Measurements from ENCODE around the gene GRIP1.

GRIP1 gene

DNA sequence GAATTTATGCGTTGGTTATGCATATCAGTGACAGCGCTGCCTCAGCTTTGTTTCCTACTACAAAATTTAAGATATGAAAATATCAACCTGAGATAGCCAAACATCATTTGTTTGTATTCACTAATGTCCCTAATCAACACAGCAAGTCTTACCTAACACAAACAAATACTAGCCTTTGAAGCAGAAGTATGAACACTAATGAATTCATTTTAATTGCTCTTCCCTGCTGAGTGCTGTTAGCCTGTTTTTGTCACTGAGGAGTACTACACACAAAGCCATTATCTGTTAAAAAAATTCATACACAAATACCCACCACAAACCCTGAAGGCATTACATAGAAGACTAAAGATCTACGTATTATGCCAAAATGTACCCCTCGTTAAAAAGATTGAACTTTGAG, 225.8 kb downstream of the GRIP1 start:
- H3K27me3 ChIP-seq (ENCODE audit: insufficient read depth, poor library complexity, severe bottlenecking) = peaks cover under 1% of the 10 kb centered on the region
- no peak overlapping the region for H3K27ac ChIP-seq (replicated peaks)
- H3K4me3 ChIP-seq (replicated peaks; ENCODE audit: insufficient read depth, low read length) = no peak overlapping the region
- no peak for DNase-seq (ENCODE audit: low read depth in 1 of 2, low spot score in 1 of 2)
- TF ChIP-seq POLR2AphosphoS5 (IDR thresholded peaks at IDR 0.05; ENCODE audit: low read depth) (no peak), GABPA (IDR thresholded peaks at IDR 0.05; ENCODE audit: low read depth) (no peak), SPI1 (IDR thresholded peaks at IDR 0.05; ENCODE audit: borderline replicate concordance, low read depth) (no peak)
- TF ChIP-seq, protein P1, sequence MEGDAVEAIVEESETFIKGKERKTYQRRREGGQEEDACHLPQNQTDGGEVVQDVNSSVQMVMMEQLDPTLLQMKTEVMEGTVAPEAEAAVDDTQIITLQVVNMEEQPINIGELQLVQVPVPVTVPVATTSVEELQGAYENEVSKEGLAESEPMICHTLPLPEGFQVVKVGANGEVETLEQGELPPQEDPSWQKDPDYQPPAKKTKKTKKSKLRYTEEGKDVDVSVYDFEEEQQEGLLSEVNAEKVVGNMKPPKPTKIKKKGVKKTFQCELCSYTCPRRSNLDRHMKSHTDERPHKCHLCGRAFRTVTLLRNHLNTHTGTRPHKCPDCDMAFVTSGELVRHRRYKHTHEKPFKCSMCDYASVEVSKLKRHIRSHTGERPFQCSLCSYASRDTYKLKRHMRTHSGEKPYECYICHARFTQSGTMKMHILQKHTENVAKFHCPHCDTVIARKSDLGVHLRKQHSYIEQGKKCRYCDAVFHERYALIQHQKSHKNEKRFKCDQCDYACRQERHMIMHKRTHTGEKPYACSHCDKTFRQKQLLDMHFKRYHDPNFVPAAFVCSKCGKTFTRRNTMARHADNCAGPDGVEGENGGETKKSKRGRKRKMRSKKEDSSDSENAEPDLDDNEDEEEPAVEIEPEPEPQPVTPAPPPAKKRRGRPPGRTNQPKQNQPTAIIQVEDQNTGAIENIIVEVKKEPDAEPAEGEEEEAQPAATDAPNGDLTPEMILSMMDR (IDR thresholded peaks at IDR 0.05; ENCODE audit: insufficient read depth, low read length) = no peak
- TF ChIP-seq, protein P2, sequence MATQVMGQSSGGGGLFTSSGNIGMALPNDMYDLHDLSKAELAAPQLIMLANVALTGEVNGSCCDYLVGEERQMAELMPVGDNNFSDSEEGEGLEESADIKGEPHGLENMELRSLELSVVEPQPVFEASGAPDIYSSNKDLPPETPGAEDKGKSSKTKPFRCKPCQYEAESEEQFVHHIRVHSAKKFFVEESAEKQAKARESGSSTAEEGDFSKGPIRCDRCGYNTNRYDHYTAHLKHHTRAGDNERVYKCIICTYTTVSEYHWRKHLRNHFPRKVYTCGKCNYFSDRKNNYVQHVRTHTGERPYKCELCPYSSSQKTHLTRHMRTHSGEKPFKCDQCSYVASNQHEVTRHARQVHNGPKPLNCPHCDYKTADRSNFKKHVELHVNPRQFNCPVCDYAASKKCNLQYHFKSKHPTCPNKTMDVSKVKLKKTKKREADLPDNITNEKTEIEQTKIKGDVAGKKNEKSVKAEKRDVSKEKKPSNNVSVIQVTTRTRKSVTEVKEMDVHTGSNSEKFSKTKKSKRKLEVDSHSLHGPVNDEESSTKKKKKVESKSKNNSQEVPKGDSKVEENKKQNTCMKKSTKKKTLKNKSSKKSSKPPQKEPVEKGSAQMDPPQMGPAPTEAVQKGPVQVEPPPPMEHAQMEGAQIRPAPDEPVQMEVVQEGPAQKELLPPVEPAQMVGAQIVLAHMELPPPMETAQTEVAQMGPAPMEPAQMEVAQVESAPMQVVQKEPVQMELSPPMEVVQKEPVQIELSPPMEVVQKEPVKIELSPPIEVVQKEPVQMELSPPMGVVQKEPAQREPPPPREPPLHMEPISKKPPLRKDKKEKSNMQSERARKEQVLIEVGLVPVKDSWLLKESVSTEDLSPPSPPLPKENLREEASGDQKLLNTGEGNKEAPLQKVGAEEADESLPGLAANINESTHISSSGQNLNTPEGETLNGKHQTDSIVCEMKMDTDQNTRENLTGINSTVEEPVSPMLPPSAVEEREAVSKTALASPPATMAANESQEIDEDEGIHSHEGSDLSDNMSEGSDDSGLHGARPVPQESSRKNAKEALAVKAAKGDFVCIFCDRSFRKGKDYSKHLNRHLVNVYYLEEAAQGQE (IDR thresholded peaks at IDR 0.05; ENCODE audit: insufficient replicate concordance, low read depth) = no peak

GRCh38 chr12:66449531-66449930, 229.3 kb downstream of the GRIP1 start:
- Histone ChIP-seq H3K27me3 (ENCODE audit: insufficient read depth, poor library complexity, severe bottlenecking) (peaks cover 3% of the 10 kb centered on the region), H3K4me3 (replicated peaks; ENCODE audit: insufficient read depth, low read length) (no peak overlapping the region), H3K27ac (replicated peaks) (no peak overlapping the region)
- DNase-seq (ENCODE audit: low read depth in 1 of 2, low spot score in 1 of 2) = no peak
- TF ChIP-seq GABPA (IDR thresholded peaks at IDR 0.05; ENCODE audit: low read depth) (no peak), SPI1 (IDR thresholded peaks at IDR 0.05; ENCODE audit: borderline replicate concordance, low read depth) (no peak), POLR2AphosphoS5 (IDR thresholded peaks at IDR 0.05; ENCODE audit: low read depth) (no peak)
- TF ChIP-seq, protein P1 (IDR thresholded peaks at IDR 0.05; ENCODE audit: insufficient read depth, low read length) = no peak
- TF ChIP-seq, protein P2 (IDR thresholded peaks at IDR 0.05; ENCODE audit: insufficient replicate concordance, low read depth) = no peak

GRCh38 chr12:66447643-66448042, 231.2 kb downstream of the GRIP1 start:
- H3K27ac ChIP-seq (replicated peaks) = no peak overlapping the region
- no peak for TF ChIP-seq SPI1 (IDR thresholded peaks at IDR 0.05; ENCODE audit: borderline replicate concordance, low read depth)
- no peak for TF ChIP-seq GABPA (IDR thresholded peaks at IDR 0.05; ENCODE audit: low read depth)
- TF ChIP-seq, protein P1 (IDR thresholded peaks at IDR 0.05; ENCODE audit: insufficient read depth, low read length) = no peak
- TF ChIP-seq, protein P2 (IDR thresholded peaks at IDR 0.05; ENCODE audit: insufficient replicate concordance, low read depth) = no peak
- TF ChIP-seq POLR2AphosphoS5 (IDR thresholded peaks at IDR 0.05; ENCODE audit: low read depth) = no peak
- DNase-seq (ENCODE audit: low read depth in 1 of 2, low spot score in 1 of 2) = no peak
- H3K4me3 ChIP-seq (replicated peaks; ENCODE audit: insufficient read depth, low read length) = no peak overlapping the region
- peaks cover 3% of the 10 kb centered on the region for H3K27me3 ChIP-seq (ENCODE audit: insufficient read depth, poor library complexity, severe bottlenecking)
